Gastrocnemius medialis (tissue), 4 donors: Measurements from ENCODE around the gene ASTN2.

Source experiments
- CTCF ChIP-seq, 5 experiments: fragments of 450-650 bp in 3 of 5; fragments of 200-600 bp in 2 of 5; sonication (generic) in 2 of 5; IDR thresholded peaks in 4 of 5; conservative IDR thresholded peaks in 1 of 5; 1 replicate in 4 of 5; 2 replicates in 1 of 5; pipeline ENCODE4 v1.5.1; 2016 to 2019; ENCODE audit warnings: antibody characterized with exemption in 5 of 5, mild to moderate bottlenecking in 3 of 5, moderate library complexity in 3 of 5
- POLR2A ChIP-seq, 2 donors: fragments of 450-650 bp; IDR thresholded peaks; one replicate each; pipeline ENCODE4 v1.6.1; 2017; ENCODE audit warnings: antibody characterized with exemption in 2 of 2, mild to moderate bottlenecking in 2 of 2, moderate library complexity in 2 of 2

DNA sequence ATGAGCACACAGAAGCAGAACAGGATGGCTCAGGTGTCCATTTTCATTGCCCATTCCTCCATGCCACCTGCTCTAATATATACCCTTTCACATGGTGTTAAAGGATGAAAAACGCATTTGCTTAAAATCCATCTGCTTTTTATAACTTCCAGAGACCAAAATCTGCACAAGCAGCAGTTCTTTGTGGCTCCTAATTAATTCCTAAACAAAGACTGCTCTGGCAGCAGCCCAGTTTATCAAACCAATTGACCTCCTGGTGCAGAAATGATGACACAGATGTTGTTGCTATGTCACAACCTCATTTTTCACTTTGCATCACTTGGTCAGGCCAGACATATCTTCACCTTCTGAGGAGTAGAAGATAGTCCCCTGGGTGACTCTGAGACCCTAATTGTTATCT lies 141.2 kb downstream of the ASTN2 start:
- TF ChIP-seq POLR2A (IDR thresholded peaks at IDR 0.05) (no peak), CTCF (IDR thresholded peaks at IDR 0.05 in 4 of 5, conservative IDR thresholded peaks at IDR 0.05 in 1 of 5) (no peak)
